IMR-90 (cell line): Measurements from ENCODE around the gene LRRC66. TPM values are rescaled to one million over a fixed set of nuclear protein-coding genes. Genes with fewer than 3 reads are reported as not detected.

Source experiments
- ATAC-seq: fragments of 200-7000 bp; cut with Tn5 transposase; 2 replicates; pipeline ENCODE4 v1.9.1; 2020; ENCODE audit warnings: low read depth, mild to moderate bottlenecking, moderate library complexity
- BruUV-seq: library from RNA; stranded (reverse); fragments of 400-500 nt; replicated peaks from 2 replicates; lab custom pipeline; 2021; lab: Mats Ljungman, UMichigan
- CTCF ChIA-PET: fragments of 300-600 bp; formaldehyde crosslinking; extraction: SDS; loops from one replicate; lab custom pipeline; 2021; ENCODE audit warnings: antibody characterized with exemption; lab: Yijun Ruan, JAX
- POLR2A ChIA-PET: fragments of 300-600 bp; sonication (Branson Sonifier 250); formaldehyde crosslinking; loops from one replicate; lab custom pipeline; 2022; ENCODE audit warnings: antibody characterized with exemption; ENCODE audit not compliant: unreplicated experiment; lab: Charles Lee
- DNase-seq: peaks from one replicate; pipeline ENCODE4 v3.0.0; 2013
- H2AFZ ChIP-seq: replicated peaks from 2 replicates; pipeline ENCODE3; 2013; ENCODE audit warnings: low read length, mild to moderate bottlenecking; ENCODE audit not compliant: poor library complexity
- H2AK5ac ChIP-seq: 2 replicates; pipeline ENCODE4 v1.6.1; 2013; ENCODE audit warnings: low read depth, low read length, inconsistent platforms
- H2AK9ac ChIP-seq: replicated peaks from 2 replicates; pipeline ENCODE3; 2013; ENCODE audit warnings: mild to moderate bottlenecking, low read depth, low read length, moderate library complexity; ENCODE audit not compliant: poor library complexity
- H2BK120ac ChIP-seq: 2 replicates; pipeline ENCODE4 v1.6.1; 2013; ENCODE audit warnings: low read depth, low read length, inconsistent platforms
- H2BK15ac ChIP-seq: 3 replicates; pipeline ENCODE4 v1.6.1; 2013; ENCODE audit warnings: low read depth, low read length, inconsistent platforms
- H2BK20ac ChIP-seq: 2 replicates; pipeline ENCODE4 v1.6.1; 2013; ENCODE audit warnings: low read depth, mild to moderate bottlenecking, inconsistent platforms, low read length, moderate library complexity
- H2BK5ac ChIP-seq: 2 replicates; pipeline ENCODE4 v1.6.1; 2013; ENCODE audit warnings: mild to moderate bottlenecking, low read depth, low read length, inconsistent platforms; ENCODE audit not compliant: poor library complexity, severe bottlenecking
- H3K14ac ChIP-seq: replicated peaks from 2 replicates; pipeline ENCODE4 v1.6.1; 2013; ENCODE audit warnings: low read depth, low read length, inconsistent platforms
- H3K18ac ChIP-seq: 2 replicates; pipeline ENCODE4 v1.6.1; 2013; ENCODE audit warnings: low read depth, low read length, control low read depth
- H3K23ac ChIP-seq: 2 replicates; pipeline ENCODE4 v1.6.1; 2013; ENCODE audit warnings: low read depth, low read length, inconsistent platforms
- H3K27ac ChIP-seq: 2 replicates; pipeline ENCODE4 v1.5.1; 2013; ENCODE audit warnings: mild to moderate bottlenecking, control low read depth, low read length; ENCODE audit not compliant: insufficient read depth
- H3K27me3 ChIP-seq: 2 replicates; pipeline ENCODE4 v1.6.1; 2013; ENCODE audit warnings: low read length; ENCODE audit not compliant: control insufficient read depth, insufficient read depth
- H3K36me3 ChIP-seq: 2 replicates; pipeline ENCODE4 v1.6.1; 2013; ENCODE audit warnings: low read length, mixed read lengths; ENCODE audit not compliant: control insufficient read depth, insufficient read depth
- H3K4ac ChIP-seq: 2 replicates; pipeline ENCODE4 v1.6.1; 2013; ENCODE audit warnings: low read depth, low read length, inconsistent platforms
- H3K4me1 ChIP-seq: 2 replicates; pipeline ENCODE4 v1.6.1; 2013; ENCODE audit warnings: low read length, mixed read lengths; ENCODE audit not compliant: control insufficient read depth, insufficient read depth
- H3K4me2 ChIP-seq: 2 replicates; pipeline ENCODE4 v1.6.1; 2013; ENCODE audit warnings: low read depth, mild to moderate bottlenecking, control low read depth, low read length, moderate library complexity
- H3K4me3 ChIP-seq: 2 replicates; pipeline ENCODE4 v1.5.1; 2013; ENCODE audit warnings: low read depth, mild to moderate bottlenecking, control low read depth, low read length, moderate library complexity; ENCODE audit not compliant: insufficient read depth
- H3K56ac ChIP-seq: 2 replicates; pipeline ENCODE4 v1.6.1; 2013; ENCODE audit warnings: low read length, inconsistent platforms; ENCODE audit not compliant: insufficient read depth; ENCODE audit errors: extremely low read depth
- H3K79me1 ChIP-seq, 2 experiments: 2 replicates each; pipeline ENCODE4 v1.6.1; 2013; ENCODE audit warnings: low read length in 2 of 2, inconsistent platforms in 1 of 2, low read depth in 1 of 2
- H3K9ac ChIP-seq: 2 replicates; pipeline ENCODE4 v1.6.1; 2013; ENCODE audit warnings: low read depth, low read length, control low read depth
- H3K9me1 ChIP-seq: 2 replicates; pipeline ENCODE4 v1.6.1; 2013; ENCODE audit warnings: low read length, inconsistent platforms; ENCODE audit not compliant: insufficient read depth
- H3K9me3 ChIP-seq: 2 replicates; pipeline ENCODE4 v1.6.1; 2013; ENCODE audit warnings: low read length; ENCODE audit not compliant: control insufficient read depth, insufficient read depth
- H4K20me1 ChIP-seq: 2 replicates; pipeline ENCODE4 v1.6.1; 2013; ENCODE audit warnings: low read length, inconsistent platforms; ENCODE audit not compliant: insufficient read depth
- H4K5ac ChIP-seq: 2 replicates; pipeline ENCODE4 v1.6.1; 2013; ENCODE audit warnings: mild to moderate bottlenecking, low read depth, low read length, control low read depth
- H4K8ac ChIP-seq, 2 experiments: 2 replicates each; pipeline ENCODE4 v1.6.1; 2013; ENCODE audit warnings: low read depth in 2 of 2, low read length in 2 of 2, control low read depth in 1 of 2, inconsistent platforms in 1 of 2
- H4K91ac ChIP-seq: 2 replicates; pipeline ENCODE4 v1.6.1; 2013; ENCODE audit warnings: low read depth, low read length, inconsistent platforms; ENCODE audit not compliant: insufficient read depth
- WGBS, 2 experiments: methylation state at CpG; one replicate each; pipeline versions ENCODE4 v1.1.5 to v1.1.7; 2013; ENCODE audit warnings: missing lambda C conversion rate in 2 of 2; ENCODE audit not compliant: insufficient read length in 1 of 2; ENCODE audit errors: extremely low coverage in 2 of 2; 5-methylcytosine and 5-hydroxymethylcytosine counted together
- dilution Hi-C: fragments of 300-500 bp; cut with HindIII; formaldehyde crosslinking; loops from one replicate; pipeline ENCODE4 v1.14.3; 2018; ENCODE audit warnings: low sequenced_read_pairs; ENCODE audit not compliant: unreplicated experiment
- in situ Hi-C: fragments of 300-500 bp; cut with MboI; formaldehyde crosslinking; loops from 3 replicates; pipeline ENCODE4 v1.14.3; 2019; ENCODE audit warnings: low sequenced_read_pairs, inconsistent platforms, mixed read lengths
- intact Hi-C: fragments of 100-400 bp; cut with micrococcal nuclease; formaldehyde crosslinking; loops from 2 replicates; pipeline ENCODE4 v1.10.0; 2022
- polyA plus RNA-seq, 3 experiments: library from polyadenylated mRNA; depleted of rRNA; stranded (reverse); fragments of >200 nt; gene quantifications; 2 replicates each; pipeline ENCODE4 v1.2.3, GENCODE V29; 2012; ENCODE audit warnings: low replicate concordance in 1 of 3
- total RNA-seq: library from RNA; depleted of rRNA; stranded (reverse); fragments of >200 nt; gene quantifications from 2 replicates; pipeline ENCODE4 v1.2.3, GENCODE V29; 2012
- TF ChIP-seq, protein P1 (sequence below): conservative IDR thresholded peaks from 2 replicates; pipeline ENCODE4 v1.5.1; 2012; ENCODE audit warnings: mild to moderate bottlenecking, low read depth, low read length, improper control_type of control experiment

LRRC66 gene
- total and polyA plus RNA-seq, 2 of the 4 experiments (the other 2 are of a cell fraction) = 0.09 to 0.18 TPM

DNA sequence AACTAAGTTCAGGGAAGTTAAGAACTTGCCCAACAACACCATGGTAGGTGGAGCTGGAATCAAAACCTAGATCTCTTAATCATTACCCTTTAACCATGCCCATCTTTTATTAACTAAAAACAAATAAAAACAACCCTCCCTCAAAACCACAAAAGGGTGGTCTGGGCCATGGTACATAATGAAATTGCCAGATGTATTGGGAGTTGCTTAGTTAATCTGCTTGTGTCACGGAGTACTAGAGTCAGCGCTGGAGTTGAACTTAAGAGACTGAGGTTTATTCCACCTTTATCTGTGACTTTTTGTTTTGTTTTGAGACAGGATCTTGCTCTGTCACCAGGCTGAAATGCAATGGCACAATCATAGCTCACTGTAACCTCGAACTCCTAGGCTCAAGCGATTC lies 13.3 kb downstream of the LRRC66 start:
- in situ Hi-C loops = no loop called here
- no peak overlapping the region for H2BK20ac ChIP-seq
- H2AK9ac ChIP-seq = no peak overlapping the region
- DNase-seq (no peak), ATAC-seq (no peak)
- no peak overlapping the region for H3K23ac ChIP-seq
- no peak overlapping the region for H4K8ac ChIP-seq
- no peak overlapping the region for H3K9ac ChIP-seq
- no peak overlapping the region for H2BK5ac ChIP-seq
- no peak overlapping the region for H3K4ac ChIP-seq
- no peak overlapping the region for H3K4me3 ChIP-seq
- no peaks in the 10 kb centered on the region for H3K4me1 ChIP-seq
- no peak overlapping the region for H2BK120ac ChIP-seq
- no TSS peak for BruUV-seq
- H3K9me1 ChIP-seq = no peaks in the 10 kb centered on the region
- no peak overlapping the region for H3K18ac ChIP-seq
- no peaks in the 10 kb centered on the region for H3K36me3 ChIP-seq
- H3K9me3 ChIP-seq = no peaks in the 10 kb centered on the region
- ChIA-PET POLR2A (no interaction called here), CTCF (interaction anchor here (0.6 kb wide), 1 partner anchor 37 kb away, joined by 3 read pairs; no protein-coding TSS in a partner anchor)
- H3K56ac ChIP-seq = no peak overlapping the region
- intact Hi-C loops = no loop called here
- H3K27ac ChIP-seq = no peak overlapping the region
- no peaks in the 10 kb centered on the region for H3K27me3 ChIP-seq
- no peak overlapping the region for H3K14ac ChIP-seq
- TF ChIP-seq, protein P1, sequence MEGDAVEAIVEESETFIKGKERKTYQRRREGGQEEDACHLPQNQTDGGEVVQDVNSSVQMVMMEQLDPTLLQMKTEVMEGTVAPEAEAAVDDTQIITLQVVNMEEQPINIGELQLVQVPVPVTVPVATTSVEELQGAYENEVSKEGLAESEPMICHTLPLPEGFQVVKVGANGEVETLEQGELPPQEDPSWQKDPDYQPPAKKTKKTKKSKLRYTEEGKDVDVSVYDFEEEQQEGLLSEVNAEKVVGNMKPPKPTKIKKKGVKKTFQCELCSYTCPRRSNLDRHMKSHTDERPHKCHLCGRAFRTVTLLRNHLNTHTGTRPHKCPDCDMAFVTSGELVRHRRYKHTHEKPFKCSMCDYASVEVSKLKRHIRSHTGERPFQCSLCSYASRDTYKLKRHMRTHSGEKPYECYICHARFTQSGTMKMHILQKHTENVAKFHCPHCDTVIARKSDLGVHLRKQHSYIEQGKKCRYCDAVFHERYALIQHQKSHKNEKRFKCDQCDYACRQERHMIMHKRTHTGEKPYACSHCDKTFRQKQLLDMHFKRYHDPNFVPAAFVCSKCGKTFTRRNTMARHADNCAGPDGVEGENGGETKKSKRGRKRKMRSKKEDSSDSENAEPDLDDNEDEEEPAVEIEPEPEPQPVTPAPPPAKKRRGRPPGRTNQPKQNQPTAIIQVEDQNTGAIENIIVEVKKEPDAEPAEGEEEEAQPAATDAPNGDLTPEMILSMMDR = no peak
- no peaks in the 10 kb centered on the region for H3K79me1 ChIP-seq
- no peak overlapping the region for H2AFZ ChIP-seq
- H4K5ac ChIP-seq = no peak overlapping the region
- H2BK15ac ChIP-seq = no peak overlapping the region
- no peaks in the 10 kb centered on the region for H4K20me1 ChIP-seq
- no CpG with 5 or more reads among the region's 4 CpGs for WGBS, 2 experiments
- dilution Hi-C loops = no loop called here
- H2AK5ac ChIP-seq = no peak overlapping the region
- no peak overlapping the region for H4K91ac ChIP-seq
- H3K4me2 ChIP-seq = no peak overlapping the region
